ENCODE data around the gene CCDC171. TPM values are rescaled to one million over a fixed set of nuclear protein-coding genes. Genes with fewer than 3 reads are reported as not detected.

CCDC171 gene
- polyA plus RNA-seq, 3 donors = 0.08 to 0.17 (median 0.10) TPM

DNA sequence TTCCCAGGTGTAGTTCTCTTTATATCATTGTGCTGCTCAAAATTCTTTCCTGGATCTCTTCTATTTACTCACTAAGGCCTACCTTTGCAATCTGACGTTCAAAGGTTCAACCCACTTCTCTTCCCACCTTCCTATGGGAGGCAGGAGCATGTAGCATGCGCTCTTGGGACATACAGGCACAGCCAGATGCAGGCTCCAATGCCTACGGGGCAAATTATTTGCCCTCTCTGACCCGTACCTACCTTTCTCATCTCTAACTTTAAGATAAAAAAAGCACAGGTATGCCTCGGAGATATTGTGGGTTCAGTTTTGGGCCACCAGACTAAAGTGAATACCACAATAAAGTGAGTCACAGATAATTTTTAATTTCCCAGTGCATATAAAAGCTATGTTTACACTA, 460.5 kb downstream of the CCDC171 start:
- no peaks in the 10 kb centered on the region for H3K27me3 Mint-ChIP-seq (ENCODE audit: low read depth in 3 of 3)
- Histone ChIP-seq H3K36me3 (replicated peaks in 1 of 2; ENCODE audit: control insufficient read depth in 1 of 2, insufficient read depth in 2 of 2, low read length in 2 of 2) (no peaks in the 10 kb centered on the region), H3K4me2 (replicated peaks; ENCODE audit: extremely low read depth, low read length, poor library complexity, severe bottlenecking) (no peak overlapping the region), H3K4me1 (ENCODE audit: control insufficient read depth in 1 of 2, insufficient read depth in 2 of 2, low read length in 2 of 2) (no peaks in the 10 kb centered on the region), H2AFZ (ENCODE audit: insufficient read depth, low read depth, low read length, poor library complexity, severe bottlenecking) (no peak overlapping the region), H3K4me3 (replicated peaks in 1 of 3; ENCODE audit: low read depth in 2 of 3, low read length in 3 of 3) (no peak overlapping the region), H4K20me1 (ENCODE audit: insufficient read depth, low read length) (no peaks in the 10 kb centered on the region), H3K9ac (ENCODE audit: insufficient read depth, low read length, poor library complexity, severe bottlenecking) (no peak overlapping the region), H3K79me2 (ENCODE audit: insufficient read depth, low read length) (no peaks in the 10 kb centered on the region), H3K9me3 (replicated peaks in 1 of 2; ENCODE audit: control insufficient read depth in 1 of 2, insufficient read depth in 1 of 2, low read length in 2 of 2) (peaks cover 6 to 13% of the 10 kb centered on the region in 2 donors), H3K27ac (ENCODE audit: low read depth in 1 of 2, low read length in 2 of 2) (no peak overlapping the region), H3K27me3 (ENCODE audit: control insufficient read depth in 2 of 2, insufficient read depth in 2 of 2, low read length in 2 of 2) (no peaks in the 10 kb centered on the region)
- no peaks in the 10 kb centered on the region for H3K4me1 Mint-ChIP-seq
- TF ChIP-seq, protein P1, sequence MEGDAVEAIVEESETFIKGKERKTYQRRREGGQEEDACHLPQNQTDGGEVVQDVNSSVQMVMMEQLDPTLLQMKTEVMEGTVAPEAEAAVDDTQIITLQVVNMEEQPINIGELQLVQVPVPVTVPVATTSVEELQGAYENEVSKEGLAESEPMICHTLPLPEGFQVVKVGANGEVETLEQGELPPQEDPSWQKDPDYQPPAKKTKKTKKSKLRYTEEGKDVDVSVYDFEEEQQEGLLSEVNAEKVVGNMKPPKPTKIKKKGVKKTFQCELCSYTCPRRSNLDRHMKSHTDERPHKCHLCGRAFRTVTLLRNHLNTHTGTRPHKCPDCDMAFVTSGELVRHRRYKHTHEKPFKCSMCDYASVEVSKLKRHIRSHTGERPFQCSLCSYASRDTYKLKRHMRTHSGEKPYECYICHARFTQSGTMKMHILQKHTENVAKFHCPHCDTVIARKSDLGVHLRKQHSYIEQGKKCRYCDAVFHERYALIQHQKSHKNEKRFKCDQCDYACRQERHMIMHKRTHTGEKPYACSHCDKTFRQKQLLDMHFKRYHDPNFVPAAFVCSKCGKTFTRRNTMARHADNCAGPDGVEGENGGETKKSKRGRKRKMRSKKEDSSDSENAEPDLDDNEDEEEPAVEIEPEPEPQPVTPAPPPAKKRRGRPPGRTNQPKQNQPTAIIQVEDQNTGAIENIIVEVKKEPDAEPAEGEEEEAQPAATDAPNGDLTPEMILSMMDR (IDR thresholded peaks at IDR 0.05) = no peak
- H3K9me3 Mint-ChIP-seq = peaks cover 2 to 12% (median 2%) of the 10 kb centered on the region in 7 donors
- 76% methylated on average over 3 of the region's 5 CpGs for WGBS (ENCODE audit: insufficient coverage)
- H3K27ac Mint-ChIP-seq = no peak overlapping the region
- DNase-seq = no peak
- no peak overlapping the region for H3K4me3 Mint-ChIP-seq
- intact Hi-C loops (cut with micrococcal nuclease) = no loop called here
- H3K36me3 Mint-ChIP-seq = no peaks in the 10 kb centered on the region

- DNase-seq = no peak
- Histone ChIP-seq H3K27me3 (ENCODE audit: control insufficient read depth in 2 of 2, insufficient read depth in 2 of 2, low read length in 2 of 2) (no peaks in the 10 kb centered on the region), H3K4me2 (replicated peaks; ENCODE audit: extremely low read depth, low read length, poor library complexity, severe bottlenecking) (no peak overlapping the region), H3K4me1 (ENCODE audit: control insufficient read depth in 1 of 2, insufficient read depth in 2 of 2, low read length in 2 of 2) (no peaks in the 10 kb centered on the region), H4K20me1 (ENCODE audit: insufficient read depth, low read length) (no peaks in the 10 kb centered on the region), H2AFZ (ENCODE audit: insufficient read depth, low read depth, low read length, poor library complexity, severe bottlenecking) (no peak overlapping the region), H3K79me2 (ENCODE audit: insufficient read depth, low read length) (no peaks in the 10 kb centered on the region), H3K9me3 (replicated peaks in 1 of 2; ENCODE audit: control insufficient read depth in 1 of 2, insufficient read depth in 1 of 2, low read length in 2 of 2) (peaks cover 10 to 13% of the 10 kb centered on the region in 2 donors), H3K27ac (ENCODE audit: low read depth in 1 of 2, low read length in 2 of 2) (no peak overlapping the region), H3K9ac (ENCODE audit: insufficient read depth, low read length, poor library complexity, severe bottlenecking) (no peak overlapping the region), H3K36me3 (replicated peaks in 1 of 2; ENCODE audit: control insufficient read depth in 1 of 2, insufficient read depth in 2 of 2, low read length in 2 of 2) (no peaks in the 10 kb centered on the region), H3K4me3 (replicated peaks in 1 of 3; ENCODE audit: low read depth in 2 of 3, low read length in 3 of 3) (no peak overlapping the region)
- no peaks in the 10 kb centered on the region for H3K4me1 Mint-ChIP-seq
- no peaks in the 10 kb centered on the region for H3K27me3 Mint-ChIP-seq (ENCODE audit: low read depth in 3 of 3)
- H3K27ac Mint-ChIP-seq = no peak overlapping the region
- peaks cover 0 to 12% (median 2%) of the 10 kb centered on the region in 7 donors for H3K9me3 Mint-ChIP-seq
- intact Hi-C loops (cut with micrococcal nuclease) = no loop called here
- no peak overlapping the region for H3K4me3 Mint-ChIP-seq
- TF ChIP-seq, protein P1 (IDR thresholded peaks at IDR 0.05) = no peak
- no peaks in the 10 kb centered on the region for H3K36me3 Mint-ChIP-seq
- no CpG with 5 or more reads among the region's 1 CpG for whole genome bisulfite sequencing (ENCODE audit: insufficient coverage)
Observed at GRCh38 chr9:16013826-16014225, 461.0 kb downstream of the CCDC171 start.

Measured in CD14-positive monocyte (primary cell).